SK-N-SH (cell line): ENCODE data around the gene SIRPA.

Experiments used
- EZH2phosphoT487 ChIP-seq: fragments of 200-600 bp; sonication (generic); IDR thresholded peaks from 2 replicates; pipeline ENCODE4 v1.6.1; 2017; ENCODE audit warnings: low read depth, mixed run types, mild to moderate bottlenecking, antibody characterized with exemption, moderate library complexity, borderline replicate concordance
- JUND ChIP-seq: IDR thresholded peaks from 2 replicates; pipeline ENCODE4 v1.4.0; 2012
- POLR2AphosphoS5 ChIP-seq: IDR thresholded peaks from 2 replicates; pipeline ENCODE4 v1.6.1; 2012; ENCODE audit warnings: low read depth, low read length
- RFX5 ChIP-seq: IDR thresholded peaks from 2 replicates; pipeline ENCODE4 v1.6.1; 2012; ENCODE audit warnings: mild to moderate bottlenecking, improper control_type of control experiment, low read length
- TF ChIP-seq, protein P1 (sequence below): fragments of 200-600 bp; sonication (generic); IDR thresholded peaks from 2 replicates; pipeline ENCODE4 v1.6.1; 2017; ENCODE audit warnings: antibody characterized with exemption, mild to moderate bottlenecking, moderate library complexity

DNA sequence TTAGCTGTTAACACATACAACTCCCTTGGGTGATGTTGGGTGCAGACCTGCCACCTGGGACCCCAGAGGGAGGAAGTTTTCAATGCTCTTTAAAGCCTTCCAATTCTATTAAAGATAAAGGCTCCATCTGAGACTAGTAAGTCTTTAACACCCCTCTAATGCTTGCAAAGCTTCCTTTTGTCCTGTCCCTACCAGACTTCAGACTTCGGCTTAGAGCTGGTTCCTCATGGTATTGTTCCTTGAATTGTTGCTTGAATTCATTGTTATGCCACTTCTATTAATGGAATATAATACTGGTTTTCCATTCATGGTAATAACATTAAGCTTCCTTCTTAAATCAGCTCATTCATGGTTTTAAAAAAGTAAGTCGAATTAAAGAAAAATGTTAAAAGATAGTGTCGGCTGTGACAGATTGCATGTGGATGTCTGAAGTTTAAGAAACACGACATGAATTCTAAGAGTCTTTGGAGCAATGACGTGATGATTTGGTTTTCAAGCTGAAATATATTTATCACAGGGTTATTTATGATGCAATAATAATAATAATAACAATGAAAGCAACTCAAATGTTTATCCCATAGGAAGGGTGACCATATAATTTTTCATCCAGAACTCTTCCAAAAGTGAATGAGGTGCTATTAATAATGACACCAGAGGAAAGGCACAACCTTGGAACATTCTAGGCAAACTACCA, 76.8 kb downstream of the SIRPA start:
- TF ChIP-seq EZH2phosphoT487: no peak
- no peak for TF ChIP-seq RFX5
- no peak for TF ChIP-seq JUND
- no peak for TF ChIP-seq POLR2AphosphoS5
- TF ChIP-seq, protein P1, sequence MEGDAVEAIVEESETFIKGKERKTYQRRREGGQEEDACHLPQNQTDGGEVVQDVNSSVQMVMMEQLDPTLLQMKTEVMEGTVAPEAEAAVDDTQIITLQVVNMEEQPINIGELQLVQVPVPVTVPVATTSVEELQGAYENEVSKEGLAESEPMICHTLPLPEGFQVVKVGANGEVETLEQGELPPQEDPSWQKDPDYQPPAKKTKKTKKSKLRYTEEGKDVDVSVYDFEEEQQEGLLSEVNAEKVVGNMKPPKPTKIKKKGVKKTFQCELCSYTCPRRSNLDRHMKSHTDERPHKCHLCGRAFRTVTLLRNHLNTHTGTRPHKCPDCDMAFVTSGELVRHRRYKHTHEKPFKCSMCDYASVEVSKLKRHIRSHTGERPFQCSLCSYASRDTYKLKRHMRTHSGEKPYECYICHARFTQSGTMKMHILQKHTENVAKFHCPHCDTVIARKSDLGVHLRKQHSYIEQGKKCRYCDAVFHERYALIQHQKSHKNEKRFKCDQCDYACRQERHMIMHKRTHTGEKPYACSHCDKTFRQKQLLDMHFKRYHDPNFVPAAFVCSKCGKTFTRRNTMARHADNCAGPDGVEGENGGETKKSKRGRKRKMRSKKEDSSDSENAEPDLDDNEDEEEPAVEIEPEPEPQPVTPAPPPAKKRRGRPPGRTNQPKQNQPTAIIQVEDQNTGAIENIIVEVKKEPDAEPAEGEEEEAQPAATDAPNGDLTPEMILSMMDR: no peak
